Activated CD8-positive, alpha-beta T cell treated with anti-CD3 and anti-CD28 coated beads for 36 hours (primary cell): ENCODE measurements around the gene SYT13. TPM values are rescaled to one million over a fixed set of nuclear protein-coding genes. Genes with fewer than 3 reads are reported as not detected.

Experiments used
- ATAC-seq: fragments of 200-7000 bp; cut with Tn5 transposase; one replicate; pipeline ENCODE4 v1.10.0; 2021; ENCODE audit warnings: mild to moderate bottlenecking, moderate library complexity
- CTCF ChIA-PET: fragments of 350-600 bp; sonication (Branson Sonifier 250); formaldehyde crosslinking; loops from one replicate; lab custom pipeline; 2021; ENCODE audit warnings: antibody characterized with exemption; lab: Charles Lee
- POLR2A ChIA-PET: fragments of 350-600 bp; sonication (Branson Sonifier 250); formaldehyde crosslinking; loops from one replicate; lab custom pipeline; 2021; ENCODE audit warnings: antibody characterized with exemption; lab: Charles Lee
- DNase-seq: peaks from one replicate; pipeline ENCODE4 v3.0.0-alpha.2; 2020
- H3K27ac Mint-ChIP-seq: one replicate; pipeline ENCODE4 v1.8.0; 2021; ENCODE audit warnings: mild to moderate bottlenecking, mixed read lengths
- H3K27me3 Mint-ChIP-seq: one replicate; pipeline ENCODE4 v1.8.0; 2021; ENCODE audit warnings: mixed read lengths
- H3K36me3 Mint-ChIP-seq: one replicate; pipeline ENCODE4 v1.8.0; 2021; ENCODE audit warnings: low read depth, mixed read lengths
- H3K4me1 Mint-ChIP-seq: one replicate; pipeline ENCODE4 v1.8.0; 2021; ENCODE audit warnings: low read depth, mixed read lengths
- H3K4me3 Mint-ChIP-seq: one replicate; pipeline ENCODE4 v1.8.0; 2021; ENCODE audit warnings: mild to moderate bottlenecking, moderate library complexity, mixed read lengths
- H3K9me3 Mint-ChIP-seq: one replicate; pipeline ENCODE4 v1.8.0; 2021; ENCODE audit warnings: mixed read lengths
- intact Hi-C: fragments of 100-400 bp; cut with micrococcal nuclease; formaldehyde crosslinking; loops from one replicate; pipeline ENCODE4 v1.10.0; 2022
- total RNA-seq, 2 experiments: library from RNA; stranded (reverse); gene quantifications; one replicate each; pipeline ENCODE4 v1.2.3, GENCODE V29; 2021
- TF ChIP-seq, protein P1 (sequence below): fragments of 200-600 bp; IDR thresholded peaks from one replicate; pipeline ENCODE4 v1.8.0; 2022; ENCODE audit warnings: antibody characterized with exemption, mild to moderate bottlenecking

The SYT13 gene
- total RNA-seq, 2 experiments from 2014 or later = not detected

DNA sequence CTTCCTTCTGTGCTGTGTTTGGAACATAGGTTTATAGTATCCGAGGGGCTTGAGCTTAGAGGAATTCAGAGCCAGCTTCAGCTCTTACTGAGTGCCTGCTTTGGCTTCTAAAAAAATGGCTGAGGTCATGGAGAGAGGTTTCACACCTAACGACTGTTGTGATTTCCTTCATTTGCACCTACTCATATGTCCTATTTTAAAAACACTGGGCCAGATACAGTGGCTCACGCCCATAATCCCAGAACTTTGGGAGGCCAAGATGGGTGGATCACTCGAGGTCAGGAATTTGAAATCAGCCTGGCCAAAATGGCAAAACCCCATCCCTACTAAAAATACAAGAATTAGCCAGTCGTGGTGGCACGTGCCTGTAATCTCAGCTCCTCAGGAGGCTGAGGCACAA is 38.3 kb upstream of the SYT13 start:
- TF ChIP-seq, protein P1, sequence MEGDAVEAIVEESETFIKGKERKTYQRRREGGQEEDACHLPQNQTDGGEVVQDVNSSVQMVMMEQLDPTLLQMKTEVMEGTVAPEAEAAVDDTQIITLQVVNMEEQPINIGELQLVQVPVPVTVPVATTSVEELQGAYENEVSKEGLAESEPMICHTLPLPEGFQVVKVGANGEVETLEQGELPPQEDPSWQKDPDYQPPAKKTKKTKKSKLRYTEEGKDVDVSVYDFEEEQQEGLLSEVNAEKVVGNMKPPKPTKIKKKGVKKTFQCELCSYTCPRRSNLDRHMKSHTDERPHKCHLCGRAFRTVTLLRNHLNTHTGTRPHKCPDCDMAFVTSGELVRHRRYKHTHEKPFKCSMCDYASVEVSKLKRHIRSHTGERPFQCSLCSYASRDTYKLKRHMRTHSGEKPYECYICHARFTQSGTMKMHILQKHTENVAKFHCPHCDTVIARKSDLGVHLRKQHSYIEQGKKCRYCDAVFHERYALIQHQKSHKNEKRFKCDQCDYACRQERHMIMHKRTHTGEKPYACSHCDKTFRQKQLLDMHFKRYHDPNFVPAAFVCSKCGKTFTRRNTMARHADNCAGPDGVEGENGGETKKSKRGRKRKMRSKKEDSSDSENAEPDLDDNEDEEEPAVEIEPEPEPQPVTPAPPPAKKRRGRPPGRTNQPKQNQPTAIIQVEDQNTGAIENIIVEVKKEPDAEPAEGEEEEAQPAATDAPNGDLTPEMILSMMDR = no peak
- ChIA-PET POLR2A (no interaction called here), CTCF (interaction anchor here (1.1 kb wide), 1 partner anchor 47 kb away, joined by 4 read pairs; no protein-coding TSS in a partner anchor)
- Mint-ChIP-seq H3K4me3 (no peak overlapping the region), H3K27ac (no peak overlapping the region), H3K4me1 (no peaks in the 10 kb centered on the region), H3K27me3 (peaks cover 9% of the 10 kb centered on the region), H3K36me3 (peaks cover 3% of the 10 kb centered on the region), H3K9me3 (peaks cover 3% of the 10 kb centered on the region)
- intact Hi-C loops = no loop called here
- no peak for DNase-seq
- no peak for ATAC-seq

GRCh38 chr11:45323601-45324249 is 37.6 kb upstream of the SYT13 start:
- ATAC-seq (no peak), DNase-seq (no peak)
- POLR2A ChIA-PET = no interaction called here
- Mint-ChIP-seq H3K9me3 (peaks cover 3% of the 10 kb centered on the region), H3K4me3 (no peak overlapping the region), H3K36me3 (peaks cover 3% of the 10 kb centered on the region), H3K27me3 (peaks cover 11% of the 10 kb centered on the region), H3K4me1 (no peaks in the 10 kb centered on the region), H3K27ac (no peak overlapping the region)
- TF ChIP-seq, protein P1 = no peak
- intact Hi-C loops = no loop called here
- CTCF ChIA-PET = no interaction called here

GRCh38 chr11:45322891-45323600 is 36.9 kb upstream of the SYT13 start:
- Mint-ChIP-seq H3K36me3 (peaks cover 3% of the 10 kb centered on the region), H3K27me3 (peaks cover 10% of the 10 kb centered on the region), H3K4me3 (no peak overlapping the region), H3K9me3 (peaks cover 3% of the 10 kb centered on the region), H3K4me1 (no peaks in the 10 kb centered on the region), H3K27ac (no peak overlapping the region)
- ATAC-seq (no peak), DNase-seq (no peak)
- TF ChIP-seq, protein P1 = no peak
- ChIA-PET POLR2A (no interaction called here), CTCF (no interaction called here)
- intact Hi-C loops = no loop called here

- CTCF ChIA-PET = interaction anchor here (1.1 kb wide), 1 partner anchor 18 kb away, joined by 3 read pairs; no protein-coding TSS in a partner anchor
These were observed 36.1 kb upstream of the SYT13 start for GRCh38 chr11:45322111-45322705.

More at GRCh38 chr11:45322111-45322705, 36.1 kb upstream of the SYT13 start:
- H3K27ac Mint-ChIP-seq = no peak overlapping the region
- DNase-seq (no peak), ATAC-seq (no peak)
- H3K9me3 Mint-ChIP-seq = peaks cover 3% of the 10 kb centered on the region
- intact Hi-C loops = no loop called here
- peaks cover 3% of the 10 kb centered on the region for H3K36me3 Mint-ChIP-seq
- no peak overlapping the region for H3K4me3 Mint-ChIP-seq
- H3K27me3 Mint-ChIP-seq = peaks cover 11% of the 10 kb centered on the region
- POLR2A ChIA-PET = no interaction called here
- H3K4me1 Mint-ChIP-seq = no peaks in the 10 kb centered on the region
- TF ChIP-seq, protein P1 = no peak
